DND-41 (cell line): ENCODE data around the gene PRUNE1.

Experiments
- EZH2 ChIP-seq: IDR thresholded peaks from 3 replicates; pipeline ENCODE4 v1.6.1; 2012; ENCODE audit warnings: borderline replicate concordance, low read depth, mild to moderate bottlenecking, moderate library complexity, low read length, inconsistent platforms; ENCODE audit not compliant: severe bottlenecking
- TF ChIP-seq, protein P1 (sequence below): IDR thresholded peaks from 2 replicates; pipeline ENCODE4 v1.5.1; 2012; ENCODE audit warnings: borderline replicate concordance, low read length, moderate library complexity, mild to moderate bottlenecking; ENCODE audit not compliant: poor library complexity, severe bottlenecking; ENCODE audit errors: extremely low read depth

DNA sequence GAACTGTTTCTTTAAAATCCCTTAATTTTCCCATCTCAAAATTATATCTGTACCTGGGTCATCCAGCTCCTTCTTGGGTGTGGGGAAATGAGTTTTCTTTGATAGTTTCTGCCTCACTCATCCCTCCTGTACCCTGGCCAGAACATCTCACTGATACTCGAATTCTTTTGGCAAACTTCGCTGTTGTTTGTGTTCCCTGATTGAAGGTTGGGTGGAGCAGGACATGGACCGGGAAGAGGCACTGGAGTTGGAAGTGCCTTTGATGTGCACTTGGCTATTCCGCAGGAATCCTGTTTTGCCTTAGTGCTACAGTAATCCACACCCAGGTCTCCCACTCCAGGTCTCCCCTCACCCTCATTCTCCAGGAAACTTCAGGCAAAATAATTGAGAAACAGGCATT lies 12.8 kb upstream of the PRUNE1 start:
- TF ChIP-seq, protein P1, sequence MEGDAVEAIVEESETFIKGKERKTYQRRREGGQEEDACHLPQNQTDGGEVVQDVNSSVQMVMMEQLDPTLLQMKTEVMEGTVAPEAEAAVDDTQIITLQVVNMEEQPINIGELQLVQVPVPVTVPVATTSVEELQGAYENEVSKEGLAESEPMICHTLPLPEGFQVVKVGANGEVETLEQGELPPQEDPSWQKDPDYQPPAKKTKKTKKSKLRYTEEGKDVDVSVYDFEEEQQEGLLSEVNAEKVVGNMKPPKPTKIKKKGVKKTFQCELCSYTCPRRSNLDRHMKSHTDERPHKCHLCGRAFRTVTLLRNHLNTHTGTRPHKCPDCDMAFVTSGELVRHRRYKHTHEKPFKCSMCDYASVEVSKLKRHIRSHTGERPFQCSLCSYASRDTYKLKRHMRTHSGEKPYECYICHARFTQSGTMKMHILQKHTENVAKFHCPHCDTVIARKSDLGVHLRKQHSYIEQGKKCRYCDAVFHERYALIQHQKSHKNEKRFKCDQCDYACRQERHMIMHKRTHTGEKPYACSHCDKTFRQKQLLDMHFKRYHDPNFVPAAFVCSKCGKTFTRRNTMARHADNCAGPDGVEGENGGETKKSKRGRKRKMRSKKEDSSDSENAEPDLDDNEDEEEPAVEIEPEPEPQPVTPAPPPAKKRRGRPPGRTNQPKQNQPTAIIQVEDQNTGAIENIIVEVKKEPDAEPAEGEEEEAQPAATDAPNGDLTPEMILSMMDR, result no peak
- no peak for TF ChIP-seq EZH2
